DOHH2 (cell line): ENCODE results near the gene TAS1R2.

Experiments used
- H3F3A ChIP-seq: fragments of 200-600 bp; sonication (generic), shearing (Covaris generic); 2 replicates; pipeline ENCODE4 v1.6.0; 2016; ENCODE audit warnings: antibody characterized with exemption, mild to moderate bottlenecking; ENCODE audit not compliant: control insufficient read depth, insufficient read depth
- H3K27ac ChIP-seq: fragments of 200-600 bp; sonication (generic); 2 replicates; pipeline ENCODE4 v1.5.1; 2014; ENCODE audit warnings: low read depth, mild to moderate bottlenecking, low read length, moderate library complexity
- H3K27me3 ChIP-seq: fragments of 200-600 bp; sonication (generic); 2 replicates; pipeline ENCODE4 v1.6.1; 2014; ENCODE audit warnings: mild to moderate bottlenecking, low read length, mixed read lengths; ENCODE audit not compliant: control insufficient read depth
- H3K36me3 ChIP-seq: fragments of 200-600 bp; sonication (generic); 2 replicates; pipeline ENCODE4 v1.6.1; 2014; ENCODE audit warnings: mild to moderate bottlenecking, low read length, moderate library complexity, mixed read lengths; ENCODE audit not compliant: control insufficient read depth
- H3K4me1 ChIP-seq: fragments of 200-600 bp; sonication (generic); 2 replicates; pipeline ENCODE4 v1.6.1; 2014; ENCODE audit warnings: mild to moderate bottlenecking, low read length, mixed read lengths; ENCODE audit not compliant: control insufficient read depth
- H3K4me2 ChIP-seq: fragments of 200-600 bp; sonication (generic); 2 replicates; pipeline ENCODE4 v1.6.0; 2014; ENCODE audit warnings: mild to moderate bottlenecking, low read length, moderate library complexity
- H3K4me3 ChIP-seq: fragments of 200-600 bp; sonication (generic); 2 replicates; pipeline ENCODE4 v1.5.1; 2014; ENCODE audit warnings: mild to moderate bottlenecking, low read length, mixed read lengths
- H3K79me2 ChIP-seq: fragments of 200-600 bp; sonication (generic); 2 replicates; pipeline ENCODE4 v1.6.1; 2014; ENCODE audit warnings: mild to moderate bottlenecking, low read length, mixed read lengths; ENCODE audit not compliant: control insufficient read depth
- H3K9me2 ChIP-seq: fragments of 200-600 bp; sonication (generic); replicated peaks from 2 replicates; pipeline ENCODE4 v1.6.1; 2014; ENCODE audit warnings: mild to moderate bottlenecking, low read length, mixed read lengths; ENCODE audit not compliant: control insufficient read depth
- H3K9me3 ChIP-seq: fragments of 200-600 bp; sonication (generic); 2 replicates; pipeline ENCODE4 v1.6.1; 2014; ENCODE audit warnings: antibody characterized with exemption, low read length, mixed read lengths; ENCODE audit not compliant: control insufficient read depth, insufficient read depth
- H4K20me1 ChIP-seq: fragments of 200-600 bp; sonication (generic); 2 replicates; pipeline ENCODE4 v1.6.0; 2014; ENCODE audit warnings: low read depth, mild to moderate bottlenecking, antibody characterized with exemption, low read length, moderate library complexity; ENCODE audit not compliant: control insufficient read depth, insufficient read depth
- CTCF ChIP-seq: fragments of 200-600 bp; sonication (generic); IDR thresholded peaks from one replicate; pipeline ENCODE4 v1.5.1; 2014; ENCODE audit warnings: antibody characterized with exemption, mild to moderate bottlenecking, low read depth, low read length; ENCODE audit not compliant: poor library complexity, severe bottlenecking
- EZH2phosphoT487 ChIP-seq: fragments of 200-600 bp; sonication (generic); IDR thresholded peaks from 2 replicates; pipeline ENCODE4 v1.6.1; 2017; ENCODE audit warnings: borderline replicate concordance, mild to moderate bottlenecking, antibody characterized with exemption, low read length, moderate library complexity, mixed read lengths

The TAS1R2 gene

GRCh38 chr1:18885311-18886002, 26.0 kb upstream of the TAS1R2 start:
- H3K4me3 ChIP-seq = no peak overlapping the region
- H3K9me3 ChIP-seq = no peaks in the 10 kb centered on the region
- H3K4me2 ChIP-seq = no peak overlapping the region
- no peaks in the 10 kb centered on the region for H3K36me3 ChIP-seq
- H3K27me3 ChIP-seq = no peaks in the 10 kb centered on the region
- no peaks in the 10 kb centered on the region for H3K79me2 ChIP-seq
- TF ChIP-seq EZH2phosphoT487 = no peak
- no peak for TF ChIP-seq CTCF
- no peak overlapping the region for H3K27ac ChIP-seq
- no peaks in the 10 kb centered on the region for H3F3A ChIP-seq
- H4K20me1 ChIP-seq = no peaks in the 10 kb centered on the region; the same call in 1 of the 2 replicates
- no peaks in the 10 kb centered on the region for H3K9me2 ChIP-seq
- no peaks in the 10 kb centered on the region for H3K4me1 ChIP-seq

- Histone ChIP-seq H3K36me3 (no peaks in the 10 kb centered on the region), H3K4me2 (no peak overlapping the region), H3K27me3 (no peaks in the 10 kb centered on the region), H3K79me2 (no peaks in the 10 kb centered on the region), H3K4me1 (no peaks in the 10 kb centered on the region), H3K4me3 (no peak overlapping the region), H3K9me3 (no peaks in the 10 kb centered on the region), H3F3A (no peaks in the 10 kb centered on the region), H4K20me1 (no peaks in the 10 kb centered on the region; the same call in 1 of the 2 replicates), H3K27ac (no peak overlapping the region), H3K9me2 (no peaks in the 10 kb centered on the region)
- no peak for TF ChIP-seq EZH2phosphoT487
- TF ChIP-seq CTCF = no peak
These were observed 25.3 kb upstream of the TAS1R2 start for GRCh38 chr1:18884727-18885126.

- Histone ChIP-seq H3K9me3 (no peaks in the 10 kb centered on the region), H3K9me2 (no peaks in the 10 kb centered on the region), H3K79me2 (no peaks in the 10 kb centered on the region), H4K20me1 (no peaks in the 10 kb centered on the region; the same call in 1 of the 2 replicates), H3K27me3 (no peaks in the 10 kb centered on the region), H3K27ac (no peak overlapping the region), H3K4me1 (no peaks in the 10 kb centered on the region), H3K4me2 (no peak overlapping the region), H3K36me3 (no peaks in the 10 kb centered on the region), H3K4me3 (no peak overlapping the region), H3F3A (no peaks in the 10 kb centered on the region)
- TF ChIP-seq CTCF (peak; percentile 56), EZH2phosphoT487 (no peak)
These were observed 24.9 kb upstream of the TAS1R2 start for GRCh38 chr1:18884419-18884717.
